HepG2 (cell line): Measurements from ENCODE around the gene LRRC27. TPM values are rescaled to one million over a fixed set of nuclear protein-coding genes. Genes with fewer than 3 reads are reported as not detected.

ENCODE experiments used
- AGO1 ChIP-seq: fragments of 200-400 bp; formaldehyde crosslinking; IDR thresholded peaks from 2 replicates; pipeline ENCODE4 v1.6.1; 2017; ENCODE audit warnings: mild to moderate bottlenecking, low read depth, low read length, moderate library complexity; ENCODE audit not compliant: poor library complexity, severe bottlenecking
- ASH2L ChIP-seq: fragments of 300-600, 200-600 bp; sonication (generic); IDR thresholded peaks from 2 replicates; pipeline ENCODE4 v1.7.0; 2017; ENCODE audit warnings: low read depth, mild to moderate bottlenecking, moderate library complexity, mixed read lengths, low read length; ENCODE audit not compliant: insufficient read length
- CEBPG ChIP-seq: IDR thresholded peaks from 2 replicates; pipeline ENCODE4 v1.6.1; 2016
- CTCF ChIP-seq: sonication (generic); formaldehyde crosslinking; IDR thresholded peaks from 2 replicates; pipeline ENCODE4 v1.5.0; 2020; ENCODE audit warnings: mild to moderate bottlenecking, missing genetic modification reagents, moderate library complexity
- E2F1 ChIP-seq: sonication (generic); formaldehyde crosslinking; IDR thresholded peaks from 2 replicates; pipeline ENCODE4 v1.5.0; 2020; ENCODE audit warnings: missing genetic modification reagents
- GABPB1 ChIP-seq: IDR thresholded peaks from 2 replicates; pipeline ENCODE4 v1.6.1; 2016; ENCODE audit warnings: mild to moderate bottlenecking, missing genetic modification reagents, moderate library complexity, missing compliant biosample characterization
- GATAD2A ChIP-seq: IDR thresholded peaks from 2 replicates; pipeline ENCODE4 v1.6.1; 2016
- HMGA1 ChIP-seq: sonication (generic); formaldehyde crosslinking; conservative IDR thresholded peaks from 2 replicates; pipeline ENCODE4 v1.4.0; 2020; ENCODE audit warnings: missing genetic modification reagents
- KDM5B ChIP-seq: sonication (generic); formaldehyde crosslinking; IDR thresholded peaks from 2 replicates; pipeline ENCODE4 v1.4.0; 2020; ENCODE audit warnings: missing genetic modification reagents, mild to moderate bottlenecking, borderline replicate concordance
- KLF6 ChIP-seq: IDR thresholded peaks from 2 replicates; pipeline ENCODE4 v1.8.0; 2016; ENCODE audit warnings: missing biosample characterization, missing genetic modification reagents
- MXD4 ChIP-seq: IDR thresholded peaks from 2 replicates; pipeline ENCODE4 v1.6.1; 2016; ENCODE audit warnings: mild to moderate bottlenecking, missing biosample characterization, missing genetic modification reagents
- PHF21A ChIP-seq: sonication (generic); formaldehyde crosslinking; IDR thresholded peaks from 2 replicates; pipeline ENCODE4 v1.5.0; 2020; ENCODE audit warnings: mild to moderate bottlenecking, missing genetic modification reagents
- RFX3 ChIP-seq: IDR thresholded peaks from 2 replicates; pipeline ENCODE4 v1.6.1; 2016; ENCODE audit warnings: missing biosample characterization, missing genetic modification reagents
- SAP130 ChIP-seq: IDR thresholded peaks from 2 replicates; pipeline ENCODE4 v1.6.1; 2016; ENCODE audit warnings: low read depth
- TGIF2 ChIP-seq: IDR thresholded peaks from 2 replicates; pipeline ENCODE4 v1.6.1; 2016; ENCODE audit warnings: control low read depth, missing compliant biosample characterization
- ZNF180 ChIP-seq: sonication (generic); formaldehyde crosslinking; IDR thresholded peaks from 2 replicates; pipeline ENCODE4 v1.4.0; 2020; ENCODE audit warnings: low read depth, missing genetic modification reagents, borderline replicate concordance
- ZNF251 ChIP-seq: sonication (generic); formaldehyde crosslinking; IDR thresholded peaks from 2 replicates; pipeline ENCODE4 v1.9.0; 2021; ENCODE audit warnings: mild to moderate bottlenecking, missing genetic modification reagents
- ZNF546 ChIP-seq: sonication (generic); formaldehyde crosslinking; conservative IDR thresholded peaks from 2 replicates; pipeline ENCODE4 v1.8.1; 2023; ENCODE audit warnings: mild to moderate bottlenecking, missing genetic modification reagents
- ZNF792 ChIP-seq: IDR thresholded peaks from 2 replicates; pipeline ENCODE4 v1.6.1; 2016
- ZNF800 ChIP-seq: sonication (generic); formaldehyde crosslinking; IDR thresholded peaks from 2 replicates; pipeline ENCODE4 v1.4.0; 2020; ENCODE audit warnings: missing genetic modification reagents
- ZSCAN21 ChIP-seq: sonication (generic); formaldehyde crosslinking; IDR thresholded peaks from 2 replicates; pipeline ENCODE4 v1.8.0; 2022; ENCODE audit warnings: mild to moderate bottlenecking, missing genetic modification reagents, moderate library complexity, borderline replicate concordance
- polyA plus RNA-seq, 8 experiments: library from polyadenylated mRNA; depleted of rRNA in 3 of 8; stranded (reverse) in 7 of 8; unstranded in 1 of 8; fragments of >200 nt; fragmentation: Illumina TruSeq in 4 of 8; extraction: Trizol in 4 of 8; gene quantifications; 2 replicates each; pipeline versions ENCODE4 v1.2.1 to v1.2.3, GENCODE V29; 2011 to 2016; ENCODE audit warnings: low read depth in 4 of 8, missing spikeins in 1 of 8, mixed read lengths in 1 of 8; ENCODE audit not compliant: insufficient read depth in 1 of 8
- total RNA-seq, 5 experiments: library from RNA; depleted of rRNA; stranded (reverse); fragments of >200 nt; fragmentation: Illumina TruSeq; extraction: Trizol; gene quantifications; 2 replicates each; pipeline ENCODE4 v1.2.3, GENCODE V29; 2016; ENCODE audit warnings: low read depth in 1 of 5
- TF ChIP-seq, protein P1 (sequence below), 2 experiments: sonication (generic) in 1 of 2; formaldehyde crosslinking in 1 of 2; IDR thresholded peaks; 2 replicates each; pipeline versions ENCODE4 v1.5.1 to v1.6.1; 2011 to 2020; ENCODE audit warnings: borderline replicate concordance in 1 of 2, low read depth in 1 of 2, low read length in 1 of 2, mild to moderate bottlenecking in 1 of 2, missing genetic modification reagents in 1 of 2, moderate library complexity in 1 of 2
- TF ChIP-seq, protein P2 (sequence below): IDR thresholded peaks from 2 replicates; pipeline ENCODE4 v1.6.1; 2012; ENCODE audit warnings: inconsistent platforms

Gene LRRC27
- total and polyA plus RNA-seq, 2 of the 13 experiments (the other 11 are each of a cell fraction or from before 2014, with no cell fraction given): 4.2 to 4.6 TPM

- TF ChIP-seq AGO1 (no peak), ZNF251 (CRISPR knock-in tag) (no peak), GABPB1 (CRISPR knock-in tag) (peak; percentile 46; the same call in 1 of the 2 replicates), PHF21A (peak; percentile 26; the same call in 1 of the 2 replicates), ZNF546 (CRISPR knock-in tag) (no peak), RFX3 (CRISPR knock-in tag) (peak; percentile 62), KLF6 (CRISPR knock-in tag) (0 out of 2 replicates have a peak, but pooled peaks have one; percentile 14), E2F1 (CRISPR knock-in tag) (no peak), ZNF180 (CRISPR knock-in tag) (no peak), SAP130 (peak; percentile 83), TGIF2 (CRISPR knock-in tag) (0 out of 2 replicates have a peak, but pooled peaks have one; percentile 21), CTCF (CRISPR knock-in tag) (peak; percentile 41), GATAD2A (CRISPR knock-in tag) (no peak), HMGA1 (CRISPR knock-in tag) (no peak), ZNF800 (CRISPR knock-in tag) (peak; percentile 96), CEBPG (CRISPR knock-in tag) (peak; percentile 19; the same call in 1 of the 2 replicates), KDM5B (CRISPR knock-in tag) (0 out of 2 replicates have a peak, but pooled peaks have one; percentile 18), ZNF792 (no peak), MXD4 (peak; percentile 91), ZSCAN21 (CRISPR knock-in tag) (no peak), ASH2L (peak; percentile 29)
- TF ChIP-seq, protein P1, sequence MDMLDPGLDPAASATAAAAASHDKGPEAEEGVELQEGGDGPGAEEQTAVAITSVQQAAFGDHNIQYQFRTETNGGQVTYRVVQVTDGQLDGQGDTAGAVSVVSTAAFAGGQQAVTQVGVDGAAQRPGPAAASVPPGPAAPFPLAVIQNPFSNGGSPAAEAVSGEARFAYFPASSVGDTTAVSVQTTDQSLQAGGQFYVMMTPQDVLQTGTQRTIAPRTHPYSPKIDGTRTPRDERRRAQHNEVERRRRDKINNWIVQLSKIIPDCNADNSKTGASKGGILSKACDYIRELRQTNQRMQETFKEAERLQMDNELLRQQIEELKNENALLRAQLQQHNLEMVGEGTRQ (IDR thresholded peaks at IDR 0.05; ENCODE audit: low read depth, low read length): no peak
- TF ChIP-seq, protein P1 (CRISPR knock-in tag; IDR thresholded peaks at IDR 0.05; ENCODE audit: borderline replicate concordance): no peak
- TF ChIP-seq, protein P2, sequence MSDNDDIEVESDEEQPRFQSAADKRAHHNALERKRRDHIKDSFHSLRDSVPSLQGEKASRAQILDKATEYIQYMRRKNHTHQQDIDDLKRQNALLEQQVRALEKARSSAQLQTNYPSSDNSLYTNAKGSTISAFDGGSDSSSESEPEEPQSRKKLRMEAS: peak; percentile 91
Measured at GRCh38 chr10:132306864-132307751, 24.9 kb upstream of the LRRC27 start (continued).
